GM23248 (cell line): ENCODE measurements around the gene TTYH1.

Experiments
- EZH2 ChIP-seq: fragments of 200-600 bp; sonication (generic); IDR thresholded peaks from 2 replicates; pipeline ENCODE4 v1.6.1; 2018; ENCODE audit warnings: antibody characterized with exemption, mild to moderate bottlenecking; ENCODE audit not compliant: insufficient read depth, poor library complexity, severe bottlenecking
- EZH2phosphoT487 ChIP-seq: fragments of 200-600 bp; sonication (generic); IDR thresholded peaks from 2 replicates; pipeline ENCODE4 v1.6.1; 2018; ENCODE audit warnings: antibody characterized with exemption, moderate library complexity, mild to moderate bottlenecking, low read depth; ENCODE audit not compliant: insufficient read depth

GRCh38 chr19:54430306-54431254, 15.3 kb downstream of the TTYH1 start:
- TF ChIP-seq EZH2 (no peak), EZH2phosphoT487 (no peak)
